ENCODE data around the gene PDE8A.

Gene PDE8A

DNA sequence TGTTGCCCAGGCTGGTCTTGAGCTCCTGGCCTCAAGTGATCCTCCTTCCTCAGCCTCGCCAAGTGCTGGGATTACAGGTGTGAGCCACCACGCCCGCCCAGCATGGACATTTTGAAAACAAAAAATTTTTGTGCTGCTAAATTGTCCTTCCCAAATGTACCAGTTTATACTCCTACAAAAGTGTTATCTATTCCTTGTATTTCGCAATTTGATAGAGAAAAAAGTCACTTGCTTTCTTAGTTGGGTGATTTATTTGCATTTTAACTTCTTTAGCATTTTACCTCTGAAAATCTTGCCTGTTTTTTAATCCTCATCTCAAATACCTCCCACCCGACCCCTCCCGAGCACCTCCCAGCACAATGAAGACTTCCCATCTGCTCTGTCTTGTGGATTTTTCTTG, 46.8 kb downstream of the PDE8A start:
- Histone ChIP-seq H2BK15ac (replicated peaks; ENCODE audit: low read depth) (no peak overlapping the region), H3K36me3 (ENCODE audit: control insufficient read depth, insufficient read depth, low read length) (no peaks in the 10 kb centered on the region), H4K5ac (ENCODE audit: low read length) (no peak overlapping the region), H3K56ac (ENCODE audit: low read length) (no peak overlapping the region), H3K9ac (ENCODE audit: low read length) (no peak overlapping the region), H3K79me2 (ENCODE audit: control insufficient read depth, insufficient read depth, low read length) (no peaks in the 10 kb centered on the region), H3K27me3 (ENCODE audit: insufficient read depth, low read length, poor library complexity) (no peaks in the 10 kb centered on the region), H2BK5ac (ENCODE audit: low read length) (no peak overlapping the region), H3K4me2 (ENCODE audit: low read length) (no peak overlapping the region), H3K27ac (ENCODE audit: low read depth, low read length) (no peak overlapping the region), H3K79me1 (ENCODE audit: low read length) (peaks cover 6% of the 10 kb centered on the region), H3K4me1 (ENCODE audit: control insufficient read depth, low read depth, low read length) (peaks cover 18% of the 10 kb centered on the region), H4K8ac (ENCODE audit: low read depth, low read length) (no peak overlapping the region), H2BK120ac (ENCODE audit: low read depth, low read length) (no peak overlapping the region), H2AK5ac (ENCODE audit: low read length) (no peak overlapping the region), H3K4me3 (ENCODE audit: low read length) (no peak overlapping the region), H3K4ac (ENCODE audit: low read depth, low read length) (no peak overlapping the region), H3K18ac (ENCODE audit: low read length) (no peak overlapping the region), H3K23ac (ENCODE audit: low read length) (no peak overlapping the region)
- no CpG with 5 or more reads among the region's 6 CpGs for WGBS (ENCODE audit: extremely low coverage, insufficient coverage, low lambda C conversion rate)
- DNase-seq = no peak

DNA sequence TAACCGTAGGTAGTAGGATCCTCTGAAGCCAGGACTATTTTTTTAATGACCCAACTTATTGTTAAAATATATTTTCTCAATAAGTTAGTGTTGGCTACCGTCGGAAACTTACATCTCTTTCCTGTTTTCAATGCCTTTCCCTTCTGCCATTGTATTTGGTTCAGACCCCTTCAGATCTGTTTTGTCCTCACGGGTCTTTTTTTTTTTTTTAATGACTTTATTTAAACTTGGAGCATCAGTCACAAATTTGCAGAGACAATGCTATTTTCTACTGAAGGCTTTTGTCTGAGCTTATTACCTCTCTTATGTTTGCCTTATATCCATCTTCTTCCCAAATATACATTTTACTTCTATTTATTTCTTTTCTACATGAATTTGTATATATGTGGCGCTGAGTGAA, 47.6 kb downstream of the PDE8A start:
- Histone ChIP-seq H3K79me1 (ENCODE audit: low read length) (peaks cover 4% of the 10 kb centered on the region), H3K4ac (ENCODE audit: low read depth, low read length) (no peak overlapping the region), H2AK5ac (ENCODE audit: low read length) (no peak overlapping the region), H4K5ac (ENCODE audit: low read length) (no peak overlapping the region), H3K27me3 (ENCODE audit: insufficient read depth, low read length, poor library complexity) (no peaks in the 10 kb centered on the region), H3K4me3 (ENCODE audit: low read length) (no peak overlapping the region), H2BK15ac (replicated peaks; ENCODE audit: low read depth) (no peak overlapping the region), H3K56ac (ENCODE audit: low read length) (no peak overlapping the region), H3K9ac (ENCODE audit: low read length) (no peak overlapping the region), H3K4me2 (ENCODE audit: low read length) (no peak overlapping the region), H2BK120ac (ENCODE audit: low read depth, low read length) (no peak overlapping the region), H2BK5ac (ENCODE audit: low read length) (no peak overlapping the region), H3K79me2 (ENCODE audit: control insufficient read depth, insufficient read depth, low read length) (no peaks in the 10 kb centered on the region), H4K8ac (ENCODE audit: low read depth, low read length) (no peak overlapping the region), H3K27ac (ENCODE audit: low read depth, low read length) (no peak overlapping the region), H3K18ac (ENCODE audit: low read length) (no peak overlapping the region), H3K36me3 (ENCODE audit: control insufficient read depth, insufficient read depth, low read length) (no peaks in the 10 kb centered on the region), H3K4me1 (ENCODE audit: control insufficient read depth, low read depth, low read length) (peaks cover 18% of the 10 kb centered on the region), H3K23ac (ENCODE audit: low read length) (no peak overlapping the region)
- no CpG with 5 or more reads among the region's 5 CpGs for WGBS (ENCODE audit: extremely low coverage, insufficient coverage, low lambda C conversion rate)
- no peak for DNase-seq

DNA sequence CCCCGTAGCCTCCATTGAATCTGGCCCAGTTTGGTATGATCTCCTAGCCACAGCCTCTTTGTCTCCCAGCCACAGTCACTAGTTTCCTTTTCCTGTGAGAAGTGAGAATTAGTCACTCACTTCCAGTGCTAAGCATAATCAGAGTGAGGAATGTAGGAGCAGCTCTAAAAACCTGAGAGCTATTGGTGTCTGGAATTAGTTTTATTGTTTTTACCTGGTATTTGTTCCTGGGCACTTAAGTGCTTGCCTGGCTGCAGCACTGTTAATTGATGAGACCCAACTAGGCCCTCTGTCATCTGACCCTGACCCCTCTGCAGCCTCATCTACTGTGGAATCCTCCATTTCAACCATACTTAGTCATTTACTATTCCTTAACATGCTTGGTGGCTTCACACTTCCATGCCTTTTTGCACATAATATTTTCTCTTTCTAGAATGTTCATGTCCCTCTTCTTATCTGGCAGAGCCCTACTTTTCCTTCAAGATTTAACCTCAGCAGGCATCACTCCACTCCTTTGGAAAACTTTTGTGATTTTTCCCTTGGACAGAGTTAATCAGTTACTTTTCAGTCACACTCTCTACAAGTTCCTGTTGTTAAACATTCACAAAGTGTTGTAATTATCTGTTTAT, 48.8 kb downstream of the PDE8A start:
- no peak overlapping the region for H3K4ac ChIP-seq (ENCODE audit: low read depth, low read length)

DNA sequence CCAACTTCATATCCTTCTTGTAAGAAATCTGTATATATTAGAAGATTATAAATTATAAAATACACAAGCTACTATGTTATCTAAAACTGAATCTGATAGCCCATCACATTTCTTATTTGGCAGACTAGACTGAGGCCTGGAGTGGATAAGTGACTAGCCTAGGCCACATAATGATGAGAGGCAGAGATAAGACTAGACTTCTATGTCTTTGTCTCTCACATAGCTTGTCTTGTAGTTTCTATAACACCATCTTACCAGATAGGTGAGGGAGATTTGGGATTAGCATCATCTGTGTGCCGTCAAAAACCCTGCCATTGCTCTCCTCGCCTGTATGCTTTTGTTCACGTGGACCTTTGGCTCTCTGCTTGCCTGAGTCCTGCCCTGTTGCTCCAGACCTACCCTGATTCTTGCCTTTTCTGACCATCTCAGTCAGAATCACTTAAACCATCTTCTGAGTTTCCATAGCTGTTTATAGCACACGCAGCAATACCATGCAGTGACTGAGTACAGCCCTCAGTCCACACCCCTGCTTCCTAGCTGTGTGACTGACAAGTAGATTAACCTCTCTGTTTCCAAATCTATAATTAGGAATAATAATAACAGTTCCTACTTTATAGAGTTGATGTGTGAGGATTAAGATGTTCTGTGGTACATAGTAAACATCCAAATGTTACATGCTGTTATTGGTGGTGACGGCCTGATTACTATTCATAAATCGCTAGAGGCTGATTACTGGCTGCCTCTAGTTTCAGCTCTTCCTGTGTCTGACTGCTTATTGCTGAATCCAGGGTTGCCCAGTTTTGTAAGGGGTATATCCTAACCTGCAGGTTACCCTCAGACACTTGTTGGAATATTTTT, 49.7 kb downstream of the PDE8A start:
- H2AK5ac ChIP-seq (ENCODE audit: low read length) = no peak overlapping the region
- no peaks in the 10 kb centered on the region for H3K27me3 ChIP-seq (ENCODE audit: insufficient read depth, low read length, poor library complexity)
- H4K5ac ChIP-seq (ENCODE audit: low read length) = no peak overlapping the region
- no peaks in the 10 kb centered on the region for H3K79me2 ChIP-seq (ENCODE audit: control insufficient read depth, insufficient read depth, low read length)
- H3K23ac ChIP-seq (ENCODE audit: low read length) = no peak overlapping the region
- peaks cover 12% of the 10 kb centered on the region for H3K4me1 ChIP-seq (ENCODE audit: control insufficient read depth, low read depth, low read length)
- H3K56ac ChIP-seq (ENCODE audit: low read length) = no peak overlapping the region
- peak overlapping the region; percentile 39 for H3K18ac ChIP-seq (ENCODE audit: low read length)
- WGBS (ENCODE audit: extremely low coverage, insufficient coverage, low lambda C conversion rate) = no CpG with 5 or more reads among the region's 6 CpGs
- H2BK5ac ChIP-seq (ENCODE audit: low read length) = no peak overlapping the region
- H2BK120ac ChIP-seq (ENCODE audit: low read depth, low read length) = no peak overlapping the region
- H3K4ac ChIP-seq (ENCODE audit: low read depth, low read length) = no peak overlapping the region
- no peak overlapping the region for H4K8ac ChIP-seq (ENCODE audit: low read depth, low read length)
- H2BK15ac ChIP-seq (replicated peaks; ENCODE audit: low read depth) = no peak overlapping the region
- no peak overlapping the region for H3K27ac ChIP-seq (ENCODE audit: low read depth, low read length)
- peaks cover 2% of the 10 kb centered on the region for H3K79me1 ChIP-seq (ENCODE audit: low read length)
- H3K4me3 ChIP-seq (ENCODE audit: low read length) = no peak overlapping the region
- peak; percentile 56 for DNase-seq
- no peak overlapping the region for H3K9ac ChIP-seq (ENCODE audit: low read length)
- no peaks in the 10 kb centered on the region for H3K36me3 ChIP-seq (ENCODE audit: control insufficient read depth, insufficient read depth, low read length)
- no peak overlapping the region for H3K4me2 ChIP-seq (ENCODE audit: low read length)

More for the DNA sequence above, 48.8 kb downstream of the PDE8A start:
- no peak overlapping the region for H4K8ac ChIP-seq (ENCODE audit: low read depth, low read length)
- H3K36me3 ChIP-seq (ENCODE audit: control insufficient read depth, insufficient read depth, low read length) = no peaks in the 10 kb centered on the region
- no CpG with 5 or more reads among the region's 1 CpG for WGBS (ENCODE audit: extremely low coverage, insufficient coverage, low lambda C conversion rate)
- H3K4me2 ChIP-seq (ENCODE audit: low read length) = no peak overlapping the region
- H2BK15ac ChIP-seq (replicated peaks; ENCODE audit: low read depth) = no peak overlapping the region
- H3K27ac ChIP-seq (ENCODE audit: low read depth, low read length) = peak overlapping the region; percentile 24
- H3K9ac ChIP-seq (ENCODE audit: low read length) = no peak overlapping the region
- no peak overlapping the region for H3K4me3 ChIP-seq (ENCODE audit: low read length)
- H3K23ac ChIP-seq (ENCODE audit: low read length) = no peak overlapping the region
- DNase-seq = peak; percentile 86
- H3K18ac ChIP-seq (ENCODE audit: low read length) = peak overlapping the region; percentile 83
- H2AK5ac ChIP-seq (ENCODE audit: low read length) = no peak overlapping the region
- H3K79me2 ChIP-seq (ENCODE audit: control insufficient read depth, insufficient read depth, low read length) = no peaks in the 10 kb centered on the region
- H3K27me3 ChIP-seq (ENCODE audit: insufficient read depth, low read length, poor library complexity) = no peaks in the 10 kb centered on the region
- peak overlapping the region; percentile 34 for H3K56ac ChIP-seq (ENCODE audit: low read length)
- peaks cover 2% of the 10 kb centered on the region for H3K79me1 ChIP-seq (ENCODE audit: low read length)
- H2BK120ac ChIP-seq (ENCODE audit: low read depth, low read length) = no peak overlapping the region
- peak overlapping the region; percentile 24 for H2BK5ac ChIP-seq (ENCODE audit: low read length)
- peaks cover 12% of the 10 kb centered on the region for H3K4me1 ChIP-seq (ENCODE audit: control insufficient read depth, low read depth, low read length)
- H4K5ac ChIP-seq (ENCODE audit: low read length) = no peak overlapping the region

DNA sequence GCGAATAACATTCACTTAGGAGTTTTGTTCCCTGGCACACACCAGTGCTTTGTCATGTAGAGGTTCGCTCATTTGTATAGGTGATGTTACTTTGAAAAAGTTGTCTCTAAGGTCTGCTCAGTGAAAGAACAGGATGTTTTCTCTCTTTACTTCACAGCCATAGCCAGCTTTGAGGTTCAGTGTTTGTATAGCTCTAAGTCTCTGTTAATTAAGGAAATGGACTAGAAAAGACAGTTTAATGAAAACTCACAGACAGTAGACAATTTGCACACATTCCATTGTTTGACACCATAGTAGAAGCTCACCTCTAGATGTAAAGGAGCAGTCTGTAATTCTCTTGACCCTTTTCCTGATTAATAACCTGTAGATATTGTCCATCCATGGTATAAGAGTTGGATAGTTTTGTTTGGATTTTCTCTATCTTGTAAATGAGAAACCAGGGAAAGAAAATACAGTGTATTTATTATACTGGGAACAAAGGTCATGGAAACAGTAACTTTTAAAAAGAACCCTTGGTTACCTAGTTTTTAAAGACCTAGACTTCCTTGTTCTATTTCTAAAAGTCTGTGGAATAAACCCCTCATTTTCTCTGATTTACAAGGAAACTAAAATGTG, 50.4 kb downstream of the PDE8A start:
- peak overlapping the region; percentile 39 for H3K18ac ChIP-seq (ENCODE audit: low read length)
- no peaks in the 10 kb centered on the region for H3K36me3 ChIP-seq (ENCODE audit: control insufficient read depth, insufficient read depth, low read length)
- H4K5ac ChIP-seq (ENCODE audit: low read length) = no peak overlapping the region
- no peak overlapping the region for H3K4me2 ChIP-seq (ENCODE audit: low read length)
- no peak overlapping the region for H3K27ac ChIP-seq (ENCODE audit: low read depth, low read length)
- H2BK15ac ChIP-seq (replicated peaks; ENCODE audit: low read depth) = no peak overlapping the region
- no peaks in the 10 kb centered on the region for H3K27me3 ChIP-seq (ENCODE audit: insufficient read depth, low read length, poor library complexity)
- no CpG with 5 or more reads among the region's 2 CpGs for WGBS (ENCODE audit: extremely low coverage, insufficient coverage, low lambda C conversion rate)
- H2AK5ac ChIP-seq (ENCODE audit: low read length) = no peak overlapping the region
- no peak overlapping the region for H4K8ac ChIP-seq (ENCODE audit: low read depth, low read length)
- no peak overlapping the region for H2BK5ac ChIP-seq (ENCODE audit: low read length)
- peaks cover 16% of the 10 kb centered on the region for H3K4me1 ChIP-seq (ENCODE audit: control insufficient read depth, low read depth, low read length)
- H3K4me3 ChIP-seq (ENCODE audit: low read length) = no peak overlapping the region
- DNase-seq = no peak
- H3K9ac ChIP-seq (ENCODE audit: low read length) = no peak overlapping the region
- no peak overlapping the region for H2BK120ac ChIP-seq (ENCODE audit: low read depth, low read length)
- no peaks in the 10 kb centered on the region for H3K79me2 ChIP-seq (ENCODE audit: control insufficient read depth, insufficient read depth, low read length)
- H3K4ac ChIP-seq (ENCODE audit: low read depth, low read length) = no peak overlapping the region
- H3K23ac ChIP-seq (ENCODE audit: low read length) = no peak overlapping the region
- H3K79me1 ChIP-seq (ENCODE audit: low read length) = peaks cover 2% of the 10 kb centered on the region
- no peak overlapping the region for H3K56ac ChIP-seq (ENCODE audit: low read length)

Data from mesendoderm (in vitro differentiated cells).